Upper lobe of right lung (tissue), 1 donor: ENCODE measurements around the gene ELMOD1. TPM values are rescaled to one million over a fixed set of nuclear protein-coding genes. Genes with fewer than 3 reads are reported as not detected.

Experiments
- ATAC-seq: fragments of 200-7000 bp; cut with Tn5 transposase; one replicate; pipeline ENCODE4 v1.9.1; 2020; ENCODE audit warnings: mild to moderate bottlenecking, moderate library complexity
- DNase-seq: peaks from one replicate; pipeline ENCODE4 v3.0.0-alpha.2; 2020
- H3K27ac ChIP-seq: fragments of 200-600 bp; one replicate; pipeline ENCODE4 v1.8.0; 2022
- H3K27me3 ChIP-seq: fragments of 200-600 bp; one replicate; pipeline ENCODE4 v1.8.0; 2022; ENCODE audit warnings: mild to moderate bottlenecking
- H3K36me3 ChIP-seq: fragments of 200-600 bp; one replicate; pipeline ENCODE4 v1.8.0; 2022
- H3K4me1 ChIP-seq: fragments of 200-600 bp; one replicate; pipeline ENCODE4 v1.8.0; 2022
- H3K4me3 ChIP-seq: fragments of 200-600 bp; one replicate; pipeline ENCODE4 v1.8.0; 2022; ENCODE audit warnings: mild to moderate bottlenecking
- H3K9me3 ChIP-seq: fragments of 200-600 bp; one replicate; pipeline ENCODE4 v1.8.0; 2022
- intact Hi-C: fragments of 100-400 bp; cut with DNase I; formaldehyde crosslinking; loops from one replicate; pipeline ENCODE4 v1.11.0; 2022
- total RNA-seq: library from RNA; stranded (reverse); fragmentation: NEBNext Ultra II Directional; extraction: Animal tissue kit (Norgen Biotek cat#: 25700); gene quantifications from one replicate; pipeline ENCODE4 v1.2.1, GENCODE V29; 2021
- TF ChIP-seq, protein P1 (sequence below): fragments of 200-600 bp; IDR thresholded peaks from one replicate; pipeline ENCODE4 v1.8.0; 2022; ENCODE audit warnings: antibody characterized with exemption
- donor health status: DM: no; HTN: yes; CAD: no; lungs with severe emphysema.

ELMOD1 gene
- total RNA-seq, 1 donor from 2014 or later: 2.8 TPM

DNA sequence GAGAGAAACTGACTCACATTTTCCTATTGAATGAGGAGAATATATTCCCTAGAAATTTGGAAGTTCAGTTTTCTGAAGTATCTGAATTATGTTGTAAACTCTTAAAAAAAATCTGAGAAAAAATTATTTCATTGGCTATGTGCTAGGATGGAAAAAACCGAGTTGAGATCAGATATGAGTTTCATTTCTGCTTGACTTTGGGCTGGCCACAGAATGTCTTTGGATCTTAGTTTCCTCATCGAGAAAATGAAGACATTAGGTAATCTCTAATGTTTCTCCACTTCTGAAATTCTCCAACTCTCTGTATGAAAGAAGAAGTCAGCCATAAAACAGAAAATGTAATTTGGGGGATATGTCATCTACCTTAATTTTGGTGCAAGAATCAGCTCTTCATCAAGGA, 92.1 kb downstream of the ELMOD1 start:
- H3K27ac ChIP-seq: no peak overlapping the region
- ATAC-seq: peak; percentile 61
- intact Hi-C loops: no loop called here
- H3K36me3 ChIP-seq: no peaks in the 10 kb centered on the region
- DNase-seq: no peak
- H3K27me3 ChIP-seq: no peaks in the 10 kb centered on the region
- no peaks in the 10 kb centered on the region for H3K9me3 ChIP-seq
- TF ChIP-seq, protein P1, sequence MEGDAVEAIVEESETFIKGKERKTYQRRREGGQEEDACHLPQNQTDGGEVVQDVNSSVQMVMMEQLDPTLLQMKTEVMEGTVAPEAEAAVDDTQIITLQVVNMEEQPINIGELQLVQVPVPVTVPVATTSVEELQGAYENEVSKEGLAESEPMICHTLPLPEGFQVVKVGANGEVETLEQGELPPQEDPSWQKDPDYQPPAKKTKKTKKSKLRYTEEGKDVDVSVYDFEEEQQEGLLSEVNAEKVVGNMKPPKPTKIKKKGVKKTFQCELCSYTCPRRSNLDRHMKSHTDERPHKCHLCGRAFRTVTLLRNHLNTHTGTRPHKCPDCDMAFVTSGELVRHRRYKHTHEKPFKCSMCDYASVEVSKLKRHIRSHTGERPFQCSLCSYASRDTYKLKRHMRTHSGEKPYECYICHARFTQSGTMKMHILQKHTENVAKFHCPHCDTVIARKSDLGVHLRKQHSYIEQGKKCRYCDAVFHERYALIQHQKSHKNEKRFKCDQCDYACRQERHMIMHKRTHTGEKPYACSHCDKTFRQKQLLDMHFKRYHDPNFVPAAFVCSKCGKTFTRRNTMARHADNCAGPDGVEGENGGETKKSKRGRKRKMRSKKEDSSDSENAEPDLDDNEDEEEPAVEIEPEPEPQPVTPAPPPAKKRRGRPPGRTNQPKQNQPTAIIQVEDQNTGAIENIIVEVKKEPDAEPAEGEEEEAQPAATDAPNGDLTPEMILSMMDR: no peak
- no peaks in the 10 kb centered on the region for H3K4me1 ChIP-seq
- H3K4me3 ChIP-seq: no peak overlapping the region

DNA sequence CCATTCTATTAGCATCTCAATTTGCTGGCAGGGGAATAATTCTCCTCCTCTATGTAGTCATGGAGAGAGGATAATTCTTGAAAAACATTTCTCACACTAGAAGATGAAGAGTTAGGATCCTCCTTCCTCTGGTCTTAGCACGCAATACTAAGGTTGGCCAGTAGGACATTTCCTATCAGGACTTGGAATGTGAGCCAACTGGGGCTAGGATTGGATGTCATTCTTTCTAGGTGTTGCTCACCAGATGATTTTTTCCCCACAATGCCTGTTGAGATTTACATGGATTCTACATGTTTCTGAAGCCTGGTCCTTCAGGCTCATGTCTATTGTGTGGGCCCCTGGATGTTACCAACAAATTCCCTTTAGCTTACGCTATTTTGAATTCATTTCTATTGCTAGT, 92.9 kb downstream of the ELMOD1 start:
- intact Hi-C loops: no loop called here
- Histone ChIP-seq H3K4me3 (no peak overlapping the region), H3K36me3 (no peaks in the 10 kb centered on the region), H3K27ac (no peak overlapping the region), H3K27me3 (no peaks in the 10 kb centered on the region), H3K4me1 (no peaks in the 10 kb centered on the region), H3K9me3 (no peaks in the 10 kb centered on the region)
- TF ChIP-seq, protein P1: peak; percentile 30
- ATAC-seq: no peak
- DNase-seq: no peak

DNA sequence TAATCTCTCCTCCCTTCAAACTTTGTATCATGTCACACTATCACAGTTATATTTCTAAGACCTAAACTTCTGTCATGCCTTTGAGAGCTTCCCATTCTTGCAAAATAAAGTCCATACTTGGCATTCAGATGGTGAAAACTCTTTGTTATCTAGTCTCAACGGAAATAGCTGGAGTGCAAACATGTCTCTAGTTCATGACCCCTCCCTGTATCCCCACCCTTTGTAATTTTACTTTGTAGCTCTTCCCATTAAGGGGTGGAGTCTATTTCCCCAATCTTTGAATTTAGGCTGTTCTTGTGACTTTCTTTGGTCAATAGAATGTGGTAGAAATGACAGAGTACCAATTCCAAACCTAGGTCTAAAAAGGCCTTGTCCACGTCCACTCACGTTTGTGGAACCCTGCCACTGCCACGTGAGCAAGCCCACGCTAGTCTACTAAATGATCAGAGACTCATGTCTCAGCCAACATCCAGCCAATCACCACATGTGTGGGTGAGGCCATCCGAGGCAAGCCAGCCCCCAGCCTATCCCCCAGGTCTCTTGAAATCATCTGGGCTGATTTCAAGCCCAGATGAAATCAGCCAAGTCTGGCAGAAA, 97.5 kb downstream of the ELMOD1 start:
- intact Hi-C loops: no loop called here

DNA sequence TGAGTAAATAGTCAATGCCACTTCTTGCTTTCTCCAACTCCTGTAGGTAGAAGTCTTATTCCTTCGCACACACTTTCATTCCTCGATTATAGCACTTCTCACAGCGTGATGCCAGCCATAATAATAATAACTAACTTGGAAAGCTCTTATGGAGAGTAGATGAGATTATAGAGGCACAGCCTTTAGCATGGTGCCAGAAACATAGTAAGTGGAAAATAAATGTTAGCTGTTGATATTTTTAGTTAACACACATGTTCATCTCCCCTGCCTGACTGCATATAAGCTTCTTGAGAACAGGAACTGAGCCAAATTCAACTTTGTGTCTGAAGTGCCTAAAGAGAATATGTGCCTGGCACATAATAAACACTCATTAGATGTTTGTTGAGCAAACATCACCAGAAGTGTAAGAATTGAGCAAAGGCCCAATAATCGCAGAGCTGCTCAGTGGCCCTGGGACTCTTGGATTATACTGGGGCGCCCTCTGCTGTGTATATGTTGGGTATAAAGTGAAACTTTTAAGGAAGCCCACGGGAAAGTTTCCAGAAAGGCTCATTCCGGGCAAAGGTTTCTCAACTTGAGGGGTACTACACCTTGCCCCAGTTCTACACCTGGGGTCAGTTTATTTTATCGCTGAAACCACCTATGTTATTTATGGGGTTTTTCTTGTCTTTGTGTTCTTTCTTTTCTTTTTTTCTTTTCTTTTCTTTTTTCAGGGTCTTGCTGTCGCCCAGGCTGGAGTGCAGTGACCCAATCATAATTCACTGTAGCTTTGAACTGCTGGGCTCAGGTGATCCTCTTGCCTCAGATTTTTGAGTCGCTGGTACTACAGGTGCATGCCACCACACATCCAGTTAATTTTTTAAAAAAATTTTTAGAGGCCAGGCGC, 98.6 kb downstream of the ELMOD1 start:
- H3K36me3 ChIP-seq: no peaks in the 10 kb centered on the region
- intact Hi-C loops: no loop called here

More for the DNA sequence above, 97.5 kb downstream of the ELMOD1 start:
- TF ChIP-seq, protein P1: no peak
- peaks cover 6% of the 10 kb centered on the region for H3K27me3 ChIP-seq
- no peak overlapping the region for H3K4me3 ChIP-seq
- H3K4me1 ChIP-seq: no peaks in the 10 kb centered on the region
- ATAC-seq (no peak), DNase-seq (no peak)
- no peaks in the 10 kb centered on the region for H3K9me3 ChIP-seq
- no peak overlapping the region for H3K27ac ChIP-seq
- H3K36me3 ChIP-seq: no peaks in the 10 kb centered on the region

DNA sequence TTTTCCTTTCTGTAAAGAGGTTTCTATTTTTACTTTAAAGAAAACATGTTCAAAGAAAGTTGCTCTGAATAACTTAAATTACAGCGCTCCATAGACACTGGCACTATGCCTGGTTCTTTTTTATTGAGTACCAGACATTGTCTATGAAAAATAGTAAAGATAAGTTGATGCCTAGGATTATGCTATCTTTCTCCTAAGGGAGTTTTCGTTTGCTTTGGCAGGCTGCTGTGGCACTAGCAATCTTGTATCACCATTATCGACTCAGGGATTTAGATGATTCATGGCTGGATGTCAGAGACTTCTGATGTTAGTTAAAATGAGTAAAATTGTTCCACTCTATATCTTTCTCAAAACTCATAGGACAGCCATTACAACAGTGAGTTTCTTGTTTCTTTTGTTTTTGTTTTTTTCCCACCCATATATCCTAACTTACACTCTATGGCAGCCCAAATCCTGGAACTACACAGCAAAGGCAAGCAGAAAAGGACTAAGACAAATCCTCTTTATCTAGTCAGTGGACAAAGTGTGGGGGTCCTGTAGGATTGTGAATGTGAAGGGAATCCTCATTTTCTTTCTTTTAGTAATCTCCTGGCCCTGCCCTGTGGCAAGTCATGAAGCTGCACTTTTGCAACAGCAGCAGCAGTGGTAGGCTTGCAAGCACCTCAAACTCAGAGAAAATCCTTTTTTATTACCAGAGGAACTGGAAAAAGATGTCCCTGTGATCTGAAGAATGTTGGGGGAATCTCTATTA, 100.2 kb downstream of the ELMOD1 start:
- no peaks in the 10 kb centered on the region for H3K9me3 ChIP-seq
- H3K4me1 ChIP-seq: no peaks in the 10 kb centered on the region
- no peak for ATAC-seq
- DNase-seq: no peak
- no peak overlapping the region for H3K27ac ChIP-seq
- TF ChIP-seq, protein P1: no peak
- no peaks in the 10 kb centered on the region for H3K36me3 ChIP-seq
- peaks cover 6% of the 10 kb centered on the region for H3K27me3 ChIP-seq
- H3K4me3 ChIP-seq: no peak overlapping the region
- intact Hi-C loops: no loop called here

More for the DNA sequence above, 98.6 kb downstream of the ELMOD1 start:
- Histone ChIP-seq H3K9me3 (no peaks in the 10 kb centered on the region), H3K27me3 (peaks cover 6% of the 10 kb centered on the region), H3K4me1 (no peaks in the 10 kb centered on the region), H3K27ac (no peak overlapping the region), H3K4me3 (no peak overlapping the region)
- DNase-seq (peak; percentile 77), ATAC-seq (peak; percentile 99)
- TF ChIP-seq, protein P1: peak; percentile 71
